NK-92 treated with Interleukin-12 subunit alpha and Interleukin-12 subunit beta, amount 100 ng/mL, for 24 hours (cell line): ENCODE measurements around the gene CELA2B.
"Not testable (repeated sequence)": the region's sequence is repeated elsewhere in the genome, so short reads cannot be mapped to it uniquely, and the experiment has no call there.

Experiments used
- DNase-seq: peaks from one replicate; lab custom pipeline; 2025; lab: John Stamatoyannopoulos, UW

The CELA2B gene

DNA sequence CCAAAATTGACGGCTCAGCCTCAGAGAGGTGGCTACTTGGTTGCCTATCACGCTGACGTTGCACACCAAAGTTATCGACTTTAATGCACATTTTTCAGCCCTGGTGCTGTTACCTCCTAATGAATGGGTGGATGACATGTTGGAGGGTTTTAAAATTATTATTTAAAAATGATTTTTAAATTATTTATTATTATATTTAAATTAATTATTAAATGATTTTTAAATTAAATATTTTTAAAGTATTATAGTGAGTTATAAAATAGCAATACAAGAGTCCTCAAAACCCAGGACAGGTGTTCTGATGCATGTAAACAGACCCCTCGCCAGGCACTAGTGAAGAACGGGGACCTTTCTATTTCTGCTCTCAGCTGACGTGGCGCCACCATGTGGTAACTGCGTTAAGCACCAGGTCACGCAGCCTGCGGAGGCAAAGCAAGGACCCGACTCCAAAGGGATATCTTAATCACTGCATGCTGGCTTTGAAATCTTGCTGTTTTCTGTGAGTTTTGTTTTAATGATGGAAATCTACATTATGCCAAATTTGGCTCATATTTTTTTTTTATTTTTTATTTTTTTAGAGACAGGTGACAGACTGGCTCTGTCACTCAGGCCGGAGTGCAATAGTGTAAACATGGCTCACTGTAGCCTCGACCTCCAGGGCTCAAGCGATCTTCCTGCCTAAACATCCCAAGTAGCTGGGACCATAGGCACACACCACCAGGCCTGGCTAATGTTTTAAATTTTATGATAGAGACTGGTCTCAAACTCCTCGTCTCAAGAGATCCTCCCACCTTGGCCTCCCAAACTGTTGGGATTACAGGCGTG lies 25.5 kb downstream of the CELA2B start:
- DNase-seq = peak; percentile 53

DNA sequence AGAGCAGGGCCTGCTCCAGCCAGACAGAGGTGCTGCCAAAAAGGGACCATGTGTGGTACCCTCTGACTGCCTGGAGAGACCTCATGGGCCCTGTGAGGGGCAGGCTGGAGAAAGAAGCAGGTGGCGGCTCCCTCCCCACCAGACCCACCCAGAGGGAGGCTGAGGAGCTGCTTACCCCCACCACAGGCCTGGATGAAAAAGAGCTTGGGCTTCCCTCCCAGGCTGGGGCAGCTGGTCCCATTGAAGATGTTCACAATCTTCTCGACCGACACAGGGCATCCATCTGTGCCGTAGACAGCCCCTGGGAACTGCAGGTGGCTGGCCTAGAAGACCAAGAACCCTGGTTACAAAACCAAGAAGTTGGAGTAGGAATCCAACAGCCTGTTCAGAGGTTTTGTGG lies 28.5 kb downstream of the CELA2B start:
- DNase-seq = no peak

DNA sequence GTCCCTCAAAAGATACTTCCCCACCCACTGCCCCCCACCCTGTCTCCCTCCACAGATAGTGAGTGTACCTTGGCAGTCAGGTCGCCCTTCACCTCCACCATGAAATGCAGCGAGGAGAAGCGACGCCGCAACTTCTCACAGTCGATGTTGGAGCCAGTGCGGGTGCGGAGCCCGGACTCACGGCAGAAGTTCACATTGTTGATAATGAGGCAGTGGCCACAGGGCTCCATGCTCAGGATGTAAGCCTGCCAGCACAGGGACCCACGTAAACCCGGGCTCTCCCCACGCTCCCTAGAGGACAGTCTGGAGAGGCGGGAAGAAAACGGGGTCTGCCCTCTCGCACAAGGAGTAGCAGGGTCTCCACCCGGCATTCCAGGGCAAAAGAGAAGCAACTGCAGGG lies 30.9 kb downstream of the CELA2B start:
- no peak for DNase-seq

DNA sequence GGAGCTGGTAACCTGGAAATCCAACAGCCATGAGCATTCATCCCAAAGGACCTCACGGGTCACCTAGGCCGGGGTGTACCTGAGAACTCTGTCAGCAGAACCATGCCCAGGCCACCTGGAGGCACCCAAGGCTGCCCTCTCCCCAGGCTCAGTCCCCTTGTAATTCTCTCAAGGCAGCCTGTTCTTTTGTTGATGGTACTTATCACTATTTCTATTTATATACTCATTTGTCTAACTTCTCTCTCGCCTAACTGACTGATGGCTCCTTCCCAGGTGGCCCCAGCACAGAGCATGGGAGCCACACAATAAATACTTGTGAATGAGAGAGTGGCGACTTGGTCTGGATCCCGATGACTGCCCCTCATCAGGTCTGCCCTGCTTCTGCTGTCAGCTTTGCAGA lies 31.4 kb downstream of the CELA2B start:
- no peak for DNase-seq

DNA sequence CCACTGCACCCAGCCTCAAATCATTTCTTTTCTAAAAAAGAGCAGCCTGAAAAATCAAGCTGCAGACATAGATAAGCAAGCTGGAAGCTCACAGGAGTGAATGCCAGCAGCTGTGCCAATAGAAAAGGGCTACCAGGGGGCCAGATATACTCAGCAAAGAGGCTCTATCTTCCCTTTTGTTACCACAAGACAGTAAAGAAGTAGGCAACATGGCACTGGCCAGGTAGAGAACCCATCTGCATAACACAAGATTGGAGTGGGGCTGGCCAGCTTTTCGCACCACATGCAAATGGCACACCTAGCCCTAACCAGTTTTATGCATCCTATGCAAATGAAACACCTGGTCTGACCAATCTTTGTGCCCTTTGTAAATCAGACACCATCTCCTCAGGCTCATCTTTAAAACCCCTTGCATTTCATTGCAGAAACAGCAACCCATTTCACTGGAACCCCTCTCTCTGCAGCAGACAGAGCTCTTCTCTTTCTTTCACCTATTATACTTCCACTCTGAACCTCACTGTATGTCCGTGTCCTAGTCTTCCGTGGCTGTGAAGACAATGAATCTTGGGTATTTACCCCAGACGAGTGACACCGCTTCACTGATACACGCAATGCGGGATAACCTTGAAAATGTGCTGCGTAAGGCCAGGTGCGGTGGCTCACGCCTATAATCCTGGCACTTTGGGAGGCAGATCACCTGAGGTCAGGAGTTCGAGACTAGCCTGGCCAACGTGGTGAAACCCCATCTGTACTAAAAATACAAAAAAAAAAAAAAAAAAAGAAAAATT lies 33.0 kb downstream of the CELA2B start:
- DNase-seq = no peak

DNA sequence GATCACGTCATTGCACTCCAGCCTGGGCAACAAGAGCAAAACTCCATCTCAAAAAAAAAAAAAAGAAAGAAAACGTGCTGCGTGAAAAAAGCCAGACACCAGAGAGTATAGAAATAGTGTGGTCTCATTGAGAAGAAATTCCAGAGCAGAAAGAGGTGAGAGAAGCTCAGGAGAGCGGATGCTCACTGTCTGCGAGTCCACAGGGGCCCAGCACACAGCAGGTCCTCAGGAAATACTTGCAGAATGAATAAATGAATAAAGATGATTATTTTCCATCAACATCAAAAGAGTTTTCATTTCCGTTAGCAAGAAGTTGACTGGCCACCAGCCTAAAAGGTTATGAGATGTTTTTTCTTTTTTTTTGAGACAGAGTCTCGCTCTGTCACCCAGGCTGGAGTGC lies 33.7 kb downstream of the CELA2B start:
- no peak for DNase-seq

DNA sequence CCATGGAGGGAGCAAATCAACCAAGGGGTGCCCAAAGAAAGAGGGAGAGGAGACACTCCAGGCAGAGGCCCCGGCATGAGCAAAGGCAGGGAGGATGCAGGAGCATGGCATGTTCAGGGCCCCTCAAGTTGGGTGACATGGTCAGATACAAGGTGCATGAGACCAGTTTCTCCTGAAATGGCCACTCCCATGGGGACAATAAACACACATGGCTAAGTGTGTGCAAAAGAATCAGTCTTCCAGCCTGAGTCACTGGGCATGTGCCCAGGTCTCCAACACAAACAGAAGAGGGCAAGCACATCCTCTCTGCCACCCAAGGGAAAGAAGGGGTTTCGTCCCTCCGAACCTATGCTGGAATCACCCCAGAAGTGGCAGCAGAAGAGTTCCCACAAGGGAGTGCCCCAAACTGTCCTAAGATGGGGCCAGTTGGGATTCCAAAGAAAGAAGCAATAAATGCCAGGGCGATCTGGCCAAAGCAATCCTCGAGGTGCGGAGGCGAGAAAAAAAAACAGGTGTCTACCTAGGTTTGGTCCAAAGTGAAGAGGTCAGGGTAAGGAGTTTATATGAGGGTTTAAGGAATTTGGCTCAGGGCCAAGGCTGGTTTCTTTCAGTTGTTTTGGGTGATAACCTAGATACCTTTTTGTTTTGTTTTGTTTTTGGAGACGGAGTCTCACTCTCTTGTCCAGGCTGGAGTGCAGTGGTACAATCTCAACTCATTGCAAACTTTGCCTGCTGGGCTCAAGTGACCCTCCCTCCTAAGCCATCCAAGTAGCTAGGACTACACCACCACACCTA lies 34.9 kb downstream of the CELA2B start:
- DNase-seq = no peak

DNA sequence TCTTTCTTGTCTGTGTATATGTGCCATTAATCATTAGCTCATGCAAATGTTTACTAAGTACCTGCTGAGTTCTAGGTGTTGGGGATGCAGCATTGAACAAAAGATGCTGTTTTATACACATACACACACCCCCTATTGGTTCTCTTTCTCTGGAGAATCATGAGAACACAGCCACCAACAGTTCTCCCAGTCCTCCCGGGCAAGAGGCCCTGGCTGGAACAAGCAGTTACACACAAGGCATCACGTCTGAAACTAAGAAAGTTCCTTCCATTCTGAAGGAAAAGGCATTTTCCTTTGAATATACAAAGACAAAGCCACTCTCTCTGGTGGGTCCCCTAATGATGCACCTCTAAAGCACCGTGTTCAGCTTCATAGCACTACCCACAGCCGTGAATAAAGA lies 37.3 kb downstream of the CELA2B start:
- DNase-seq = no peak

DNA sequence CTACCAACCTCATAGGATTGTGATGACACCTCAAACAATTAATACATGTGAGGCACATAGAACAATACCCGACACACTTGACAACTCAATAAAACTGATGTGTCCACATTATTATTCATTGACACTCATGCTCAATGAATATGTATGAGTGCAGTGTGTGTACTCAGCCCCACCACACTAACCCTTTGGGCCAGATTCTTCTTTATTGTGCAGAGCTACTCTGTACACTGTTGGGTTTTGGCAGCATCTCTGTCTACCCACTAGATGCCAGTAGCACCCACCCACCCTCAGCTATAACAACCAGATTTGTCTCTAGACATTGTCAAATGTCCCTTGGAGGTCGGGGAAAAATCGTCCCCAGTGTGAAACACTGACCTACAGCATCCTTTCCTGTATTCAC lies 38.0 kb downstream of the CELA2B start:
- DNase-seq = no peak

DNA sequence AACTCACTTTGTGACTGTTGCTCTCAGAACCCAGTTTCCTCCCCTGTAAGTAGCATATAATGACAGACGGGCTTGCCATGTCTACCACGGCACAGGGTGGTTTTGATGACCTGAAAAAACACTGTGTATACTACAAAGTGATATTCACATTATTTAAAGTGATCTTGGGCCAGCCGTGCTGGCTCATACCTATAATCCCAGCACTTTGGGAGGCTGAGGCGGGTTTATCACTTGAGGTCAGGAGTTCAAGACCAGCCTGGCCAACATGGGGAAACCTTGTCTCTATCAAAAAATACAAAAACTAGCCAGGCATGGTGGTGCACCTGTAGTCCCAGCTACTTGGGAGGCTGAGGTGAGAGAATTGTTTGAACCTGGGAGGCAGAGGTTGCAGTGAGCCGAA lies 38.7 kb downstream of the CELA2B start:
- DNase-seq = not testable (repeated sequence)

DNA sequence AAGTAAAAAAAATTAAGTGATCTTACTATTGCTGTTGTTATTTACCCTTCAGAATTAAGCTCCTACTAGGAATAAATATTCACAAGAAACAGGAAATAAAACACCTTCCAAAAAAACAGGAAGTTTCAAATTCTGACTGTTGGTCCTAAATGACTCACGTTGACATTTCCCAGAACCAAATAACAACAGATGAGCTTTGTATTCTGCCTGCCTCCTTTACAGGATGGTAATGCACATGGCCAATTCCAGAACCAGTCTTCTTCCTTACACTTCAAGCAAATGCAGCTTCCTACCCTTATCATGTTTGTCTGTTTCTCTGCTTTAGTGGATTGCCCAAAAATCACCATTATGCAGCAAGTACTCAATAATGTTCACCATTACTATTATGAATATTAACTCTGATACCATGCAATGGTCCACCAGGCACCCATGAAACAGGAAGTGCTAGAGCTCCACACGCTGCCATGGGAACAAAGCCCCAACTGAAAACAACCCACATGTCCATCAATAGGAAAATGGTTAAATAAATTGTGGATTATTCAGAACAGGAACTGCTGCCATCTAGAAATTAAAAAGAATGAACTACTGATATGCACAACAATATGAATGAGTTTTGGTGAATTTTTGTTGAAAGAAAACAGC lies 39.2 kb downstream of the CELA2B start:
- no peak for DNase-seq

DNA sequence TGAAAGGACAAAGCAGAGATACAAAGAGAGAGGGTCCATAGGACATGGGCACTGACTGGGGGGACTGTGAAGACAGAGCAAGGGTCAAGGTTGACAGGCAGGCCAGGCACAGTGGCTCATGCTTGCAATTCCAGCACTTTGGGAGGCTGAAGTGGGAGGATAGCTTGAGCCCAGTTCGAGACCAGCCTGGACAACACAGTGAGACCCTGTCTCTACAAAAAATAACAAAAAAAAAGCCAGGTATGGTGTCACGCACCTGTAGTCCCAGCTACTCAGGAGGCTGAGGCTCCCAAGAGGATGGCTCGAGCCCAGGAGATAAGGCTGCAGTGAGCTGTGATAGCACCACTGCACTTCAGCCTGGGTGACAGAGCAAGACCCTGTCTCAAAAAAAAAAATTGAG lies 43.7 kb downstream of the CELA2B start:
- DNase-seq = no peak

DNA sequence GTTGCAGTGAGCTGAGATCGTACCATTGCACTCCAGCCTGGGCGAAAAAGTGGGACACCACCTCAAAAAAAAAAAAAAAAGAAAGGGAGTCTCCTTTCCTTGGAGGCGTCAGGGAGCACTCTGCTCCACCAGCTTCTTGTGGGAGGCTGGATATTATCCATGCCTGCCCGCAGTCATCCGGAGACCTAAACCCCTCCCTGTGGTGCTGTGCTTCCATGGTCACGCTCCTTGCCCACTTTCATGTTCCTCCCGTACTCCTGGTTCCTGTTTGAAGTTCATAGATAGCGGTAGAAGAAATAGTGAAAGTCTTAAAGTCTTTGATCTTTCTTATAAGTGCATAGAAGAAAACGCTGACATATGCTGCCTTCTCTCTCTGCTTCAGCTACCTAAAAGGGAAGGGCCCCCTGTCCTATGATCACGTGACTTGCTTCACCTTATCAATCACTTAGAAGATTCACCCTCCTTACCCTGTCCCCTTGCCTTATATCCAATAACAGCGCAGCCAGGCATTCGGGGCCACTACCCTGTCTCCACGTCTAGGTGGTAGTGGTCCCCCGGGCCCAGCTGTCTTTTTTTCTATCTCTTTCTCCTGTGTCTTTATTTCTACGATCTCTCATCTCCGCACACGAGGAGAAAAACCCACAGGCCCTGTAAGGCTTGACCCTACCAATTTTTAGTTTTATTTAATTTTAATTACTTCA lies 45.5 kb downstream of the CELA2B start:
- DNase-seq = not testable (repeated sequence)

DNA sequence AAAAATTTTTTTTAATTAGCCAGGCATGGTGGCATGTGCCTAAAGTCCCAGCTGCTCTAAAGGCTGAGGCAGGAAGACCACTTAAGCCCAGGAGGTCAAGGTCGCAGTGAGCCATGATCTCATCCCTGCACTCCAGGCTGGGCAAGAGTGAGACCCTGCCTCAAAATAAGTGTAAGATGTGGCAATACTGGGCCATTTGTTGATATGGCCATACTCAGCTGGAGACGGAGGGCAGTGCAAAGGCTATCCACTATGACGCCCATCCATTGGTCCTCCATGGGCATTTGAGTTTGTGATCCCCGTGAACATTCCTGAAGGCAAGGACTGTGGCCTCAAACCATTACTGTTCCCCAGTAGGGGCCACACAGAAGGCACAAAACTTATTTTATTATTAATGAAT lies 46.6 kb downstream of the CELA2B start:
- DNase-seq = no peak

DNA sequence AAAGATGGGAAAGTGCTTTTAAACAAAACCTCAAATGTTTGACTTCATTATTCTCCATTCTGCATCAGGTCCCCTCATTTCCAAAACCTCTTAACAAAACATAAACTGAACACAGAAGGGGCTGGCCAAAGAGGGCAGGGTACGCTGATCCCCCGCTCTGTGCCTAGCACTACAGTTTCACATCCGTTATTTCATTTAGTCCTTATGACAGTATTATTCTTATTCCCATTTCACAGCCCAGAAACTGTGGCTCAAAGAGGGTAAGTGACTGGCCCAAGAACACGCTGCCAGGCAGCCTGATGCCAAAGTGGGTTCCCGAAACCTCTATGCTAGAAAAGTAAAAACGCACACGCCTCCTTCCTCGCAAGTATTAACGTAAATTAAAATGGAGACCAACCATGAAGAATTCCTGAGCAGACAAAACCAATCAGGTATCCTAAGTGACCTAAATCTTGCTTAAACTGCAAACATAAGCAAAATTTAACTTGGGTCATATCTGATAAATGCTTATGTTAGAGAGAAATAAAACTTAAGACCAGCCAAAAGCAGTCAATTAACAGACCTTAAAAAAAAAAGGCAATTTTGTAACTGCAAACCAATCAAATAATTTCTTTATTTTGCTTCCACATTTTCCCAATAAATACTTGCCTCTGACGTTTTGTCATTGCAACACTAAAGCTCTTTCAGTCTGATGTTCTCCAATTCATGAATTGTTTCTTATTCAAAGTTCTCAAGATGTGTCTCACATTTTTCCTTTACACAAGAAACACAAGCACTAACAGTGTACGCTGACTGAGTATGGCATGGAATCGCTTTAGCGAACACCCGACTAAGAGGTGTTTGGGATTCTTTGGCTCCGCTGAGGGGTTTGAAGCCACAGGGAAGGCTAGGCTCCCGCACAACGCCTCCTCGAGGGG lies 47.5 kb downstream of the CELA2B start:
- no peak for DNase-seq

DNA sequence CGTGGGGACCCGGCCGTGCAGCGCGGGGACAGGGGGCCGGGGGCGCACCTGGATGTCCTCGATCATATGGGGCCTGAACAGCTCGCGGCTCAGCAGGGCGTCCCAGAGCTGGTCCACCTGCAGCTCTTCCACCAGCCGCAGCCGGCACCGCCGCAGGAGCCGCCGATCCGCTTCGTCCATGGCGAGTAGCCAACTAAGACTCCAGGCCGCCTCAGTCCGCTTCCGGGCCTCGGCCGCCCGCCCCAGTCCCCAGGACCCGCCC lies 48.0 kb downstream of the CELA2B start, which contains the start of gene CASP9:
TSS of gene CASP9 (minus strand) at position 195 of the 262 bp plus-strand sequence. CDS start at position 180, 15 bp downstream.
- no peak for DNase-seq

DNA sequence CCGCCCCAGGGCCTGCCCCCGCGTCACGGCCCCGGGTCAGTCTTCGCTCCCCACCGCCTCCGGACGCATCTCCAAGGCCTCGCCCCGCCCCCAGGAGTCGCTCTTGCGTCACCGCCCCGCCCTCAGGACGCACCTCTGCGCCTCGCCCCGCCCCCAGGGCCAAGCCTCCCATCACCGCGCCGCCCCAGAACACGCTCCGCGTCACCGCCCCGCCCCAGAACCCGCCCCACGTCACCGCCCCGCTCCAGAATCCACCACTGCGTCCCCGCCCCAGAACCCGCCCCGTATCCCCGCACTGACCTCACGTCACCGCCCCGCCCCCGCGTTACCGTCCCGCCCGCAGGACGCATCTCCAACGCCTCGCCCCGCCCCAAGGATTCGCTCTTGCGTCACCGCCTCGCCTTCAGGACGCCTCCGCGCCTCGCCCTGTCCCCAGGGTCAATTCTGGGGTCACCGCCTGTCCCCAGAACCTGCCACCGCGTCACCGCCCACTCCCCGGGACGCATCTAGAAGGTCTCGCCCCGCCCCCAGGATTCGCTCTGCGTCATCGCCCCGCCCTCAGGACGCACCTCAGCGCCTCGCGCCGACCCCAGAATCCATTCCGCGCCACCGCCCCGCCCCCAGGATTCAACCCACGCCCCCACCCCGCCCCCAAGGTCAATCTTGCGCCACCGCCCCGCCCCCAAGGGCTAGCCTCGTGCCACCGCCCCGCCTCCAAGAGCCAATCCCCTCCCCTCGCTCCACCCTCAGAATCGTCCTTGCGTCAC lies 48.6 kb downstream of the CELA2B start:
- peak; percentile 100 for DNase-seq

DNA sequence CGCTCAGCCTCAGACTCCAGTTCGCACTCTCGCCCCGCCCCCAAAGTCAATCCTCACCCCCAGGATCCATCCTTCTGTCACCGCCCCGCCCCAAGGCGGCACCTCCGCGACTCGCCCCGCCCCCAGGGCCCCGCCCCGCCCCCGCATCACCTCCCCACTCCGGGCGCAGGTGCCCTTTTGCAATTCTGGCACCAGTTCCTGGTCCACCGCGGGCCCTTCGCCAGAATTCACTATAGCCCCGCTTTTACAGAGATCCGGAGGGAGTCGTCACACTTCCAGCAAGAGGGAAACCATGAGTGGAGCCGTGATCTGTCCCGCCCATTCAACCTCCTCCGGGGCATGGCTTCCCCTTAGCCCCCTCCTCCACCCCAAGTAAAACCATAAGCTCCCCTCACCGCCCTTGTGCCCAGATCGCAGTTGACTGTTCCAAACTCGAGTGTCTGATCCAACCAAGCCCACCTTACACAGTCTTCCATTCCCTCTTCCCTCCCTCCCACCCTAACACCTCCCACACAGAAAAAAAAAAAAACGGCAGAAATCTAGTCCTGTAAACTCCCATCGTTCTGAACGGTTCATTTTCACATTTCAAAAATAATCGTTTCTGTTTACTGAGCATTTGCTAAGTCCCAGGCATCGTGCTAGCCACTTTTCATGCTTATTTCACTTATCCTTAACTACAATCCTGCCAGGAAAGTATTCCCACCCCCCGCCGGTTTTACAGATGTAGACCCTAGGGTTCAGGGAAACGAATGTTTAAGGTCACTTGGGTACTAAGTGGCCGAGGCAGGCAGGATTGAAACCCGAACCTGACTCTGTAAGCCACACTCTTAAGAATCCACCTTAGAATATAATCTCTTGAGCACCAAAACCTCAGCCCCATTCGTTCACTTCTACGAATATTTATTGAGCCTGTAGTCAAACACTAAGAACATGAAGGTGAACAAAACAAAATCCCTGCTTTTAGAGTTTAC lies 49.4 kb downstream of the CELA2B start:
- no peak for DNase-seq
